CD4-positive, alpha-beta T cell treated with Interleukin-21 for 1 hour (primary cell): ENCODE results near the gene STAG2.
"Not testable (repeated sequence)": the region's sequence is repeated elsewhere in the genome, so short reads cannot be mapped to it uniquely, and the experiment has no call there.

Experiments
- DNase-seq: peaks from one replicate; pipeline ENCODE4 v3.0.0-alpha.2; 2020

The STAG2 gene

DNA sequence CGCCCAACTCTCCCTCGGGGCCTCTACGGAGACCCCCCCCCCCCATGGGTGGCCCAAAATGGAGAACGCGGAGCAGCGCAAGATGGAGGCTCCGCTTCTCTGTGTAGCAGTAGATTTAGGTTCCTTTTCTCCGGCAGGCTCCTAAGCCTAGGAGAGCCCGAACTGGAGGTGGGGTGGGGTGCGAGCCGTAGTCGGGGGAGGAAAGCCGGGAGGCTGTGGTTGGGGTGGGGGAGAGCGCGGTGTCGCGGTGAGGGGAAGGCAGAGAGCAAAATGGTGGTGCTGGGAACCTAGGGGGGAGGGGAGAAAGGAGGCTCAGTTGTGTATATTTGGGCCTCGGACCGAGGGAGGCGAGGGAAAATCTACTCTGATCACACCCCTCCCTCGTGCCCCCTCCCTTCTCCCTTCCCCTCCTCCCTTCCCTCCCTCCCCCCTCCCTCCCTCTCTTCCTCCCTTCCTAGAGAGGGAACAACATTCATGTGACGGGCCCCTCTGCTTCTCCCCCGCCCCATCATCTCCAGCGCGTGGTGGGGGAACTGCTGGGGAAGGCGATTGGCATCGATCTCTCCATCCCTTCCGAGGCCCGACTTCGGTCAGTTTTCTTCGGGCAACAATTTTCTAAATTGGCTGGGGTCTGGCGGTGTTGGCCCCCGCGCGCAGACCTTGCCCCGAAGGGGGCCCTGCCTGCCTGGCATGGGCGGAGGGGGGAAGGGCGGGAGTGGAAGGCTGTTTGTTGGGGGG, at the start of gene STAG2:
TSS of gene STAG2 (plus strand) at position 439 of the 738 bp plus-strand sequence. CDS start 60,922 bp downstream, outside the sequence.
- DNase-seq: peak; percentile 69

- no peak for DNase-seq
Measured at GRCh38 chrX:123917069-123917468, 44.4 kb upstream of the STAG2 start.

DNA sequence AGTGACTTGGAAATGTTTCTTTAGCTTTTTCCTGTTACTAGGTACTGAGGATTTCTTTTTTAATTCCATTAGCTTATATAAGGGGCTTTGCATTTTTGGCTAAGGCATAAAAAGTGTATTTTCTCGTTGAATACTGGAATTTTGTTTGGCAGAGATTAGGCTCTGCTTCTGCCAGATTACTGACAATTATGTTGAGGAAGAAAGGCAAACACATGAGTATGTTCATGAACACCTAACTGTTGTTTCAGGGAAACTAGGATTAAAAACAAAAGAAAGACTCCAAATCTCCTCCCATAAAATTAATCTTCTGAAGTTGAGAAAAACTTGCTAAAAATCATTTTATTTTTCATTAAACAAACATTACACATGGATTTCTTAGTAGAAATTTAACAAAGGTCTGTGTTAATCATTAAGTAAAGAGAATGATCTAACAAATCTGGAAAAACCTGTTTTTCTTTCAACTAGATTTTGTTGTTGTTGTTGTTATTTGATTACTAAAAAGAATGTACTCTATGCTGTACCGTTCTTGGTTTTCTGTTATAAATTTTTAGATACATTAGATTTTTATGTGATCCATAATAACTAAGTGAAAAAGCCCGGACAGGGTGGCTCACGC, 43.3 kb upstream of the STAG2 start:
- DNase-seq: no peak

DNA sequence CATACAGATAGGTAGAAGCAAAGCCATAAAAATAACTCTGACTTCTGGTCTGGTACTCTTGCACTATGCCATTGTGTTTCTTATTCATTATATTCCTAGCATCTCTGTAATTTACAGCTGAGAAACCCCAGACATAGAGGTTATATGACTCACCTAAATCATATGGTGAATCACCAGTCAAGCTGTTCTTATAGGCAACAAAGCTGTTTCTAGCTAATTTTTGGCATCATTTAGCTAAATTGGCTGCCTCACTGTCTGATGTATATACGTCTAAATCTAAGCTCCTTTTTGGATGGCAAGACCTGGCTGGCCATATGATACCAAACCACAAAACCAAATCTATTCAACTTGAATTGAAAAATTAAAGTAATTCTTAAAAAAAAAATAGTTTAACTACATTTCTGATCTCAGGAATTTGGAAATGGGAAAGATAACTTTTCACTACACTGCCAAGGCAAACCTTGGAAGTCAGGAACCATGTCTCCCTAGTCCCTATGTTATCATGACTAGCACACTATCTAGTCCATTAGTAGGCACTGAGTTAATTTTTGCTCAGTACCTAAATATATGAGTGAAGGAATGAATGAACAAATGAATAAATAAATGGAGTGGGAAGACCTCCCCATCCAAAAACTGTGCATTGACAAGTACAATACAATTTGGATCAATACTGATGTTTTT, 41.3 kb upstream of the STAG2 start:
- no peak for DNase-seq

DNA sequence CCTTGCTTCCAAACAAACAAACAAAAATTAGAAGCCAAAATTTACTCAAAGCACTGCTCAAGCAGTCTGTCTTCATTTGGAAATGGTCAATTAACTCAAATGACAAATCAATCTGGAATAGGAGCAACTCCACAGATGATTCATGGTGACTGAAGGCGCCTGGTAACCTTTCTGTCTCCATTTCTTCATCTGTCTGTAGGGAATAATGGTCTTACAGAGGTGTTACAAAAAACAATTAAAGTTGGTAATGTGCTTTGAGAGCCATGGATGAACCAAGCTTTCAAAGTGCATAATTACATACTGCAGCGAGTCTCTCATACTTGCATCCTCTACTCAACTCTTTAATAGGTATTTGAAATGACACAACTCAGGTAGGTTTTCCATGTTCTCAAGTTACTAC, 38.3 kb upstream of the STAG2 start:
- no peak for DNase-seq

DNA sequence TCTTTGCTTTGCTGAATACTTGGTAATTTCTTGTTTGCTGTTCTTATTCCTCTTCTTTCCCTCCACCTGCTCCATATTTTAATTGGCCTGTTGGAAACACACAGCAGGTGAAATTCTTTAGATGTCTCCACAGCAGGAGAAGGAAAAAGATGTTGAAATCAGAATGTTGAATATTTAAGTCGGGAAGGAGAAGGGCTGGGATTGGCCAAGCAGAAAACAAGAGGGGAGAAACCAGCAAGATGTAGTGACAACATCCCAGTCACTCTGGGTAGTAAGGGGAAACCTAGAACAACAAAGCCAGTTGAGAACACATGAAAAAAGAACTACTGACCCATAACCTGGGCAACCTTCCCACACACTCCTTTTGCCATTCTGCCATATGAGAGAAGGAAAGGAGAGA, 37.3 kb upstream of the STAG2 start:
- DNase-seq: no peak

- DNase-seq: no peak
Measured at GRCh38 chrX:123927845-123928244, 33.7 kb upstream of the STAG2 start.

- not testable (repeated sequence) for DNase-seq
Measured at GRCh38 chrX:123932055-123932454, 29.5 kb upstream of the STAG2 start.

DNA sequence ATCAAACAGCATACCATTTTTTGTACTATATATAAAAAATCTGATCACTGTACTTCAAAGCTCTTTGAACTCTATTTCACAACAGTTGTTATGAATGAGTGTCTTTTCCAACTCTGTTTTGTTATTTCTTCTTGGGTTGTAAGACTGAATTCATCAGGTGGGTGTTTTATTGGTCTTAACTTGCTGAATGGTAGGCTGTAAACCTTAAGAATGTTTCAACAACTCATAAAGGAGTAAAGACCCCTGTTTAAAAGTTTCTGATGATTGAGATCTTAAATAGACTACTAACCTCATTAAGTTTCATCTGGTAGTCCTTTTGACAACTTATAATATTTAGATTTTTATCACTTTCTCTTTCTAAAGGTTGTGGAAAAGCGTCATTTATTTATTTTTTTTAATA, 18.4 kb upstream of the STAG2 start:
- no peak for DNase-seq

GRCh38 chrX:123943488-123943887, 18.0 kb upstream of the STAG2 start:
- no peak for DNase-seq

GRCh38 chrX:123949846-123950245, 11.7 kb upstream of the STAG2 start:
- no peak for DNase-seq

DNA sequence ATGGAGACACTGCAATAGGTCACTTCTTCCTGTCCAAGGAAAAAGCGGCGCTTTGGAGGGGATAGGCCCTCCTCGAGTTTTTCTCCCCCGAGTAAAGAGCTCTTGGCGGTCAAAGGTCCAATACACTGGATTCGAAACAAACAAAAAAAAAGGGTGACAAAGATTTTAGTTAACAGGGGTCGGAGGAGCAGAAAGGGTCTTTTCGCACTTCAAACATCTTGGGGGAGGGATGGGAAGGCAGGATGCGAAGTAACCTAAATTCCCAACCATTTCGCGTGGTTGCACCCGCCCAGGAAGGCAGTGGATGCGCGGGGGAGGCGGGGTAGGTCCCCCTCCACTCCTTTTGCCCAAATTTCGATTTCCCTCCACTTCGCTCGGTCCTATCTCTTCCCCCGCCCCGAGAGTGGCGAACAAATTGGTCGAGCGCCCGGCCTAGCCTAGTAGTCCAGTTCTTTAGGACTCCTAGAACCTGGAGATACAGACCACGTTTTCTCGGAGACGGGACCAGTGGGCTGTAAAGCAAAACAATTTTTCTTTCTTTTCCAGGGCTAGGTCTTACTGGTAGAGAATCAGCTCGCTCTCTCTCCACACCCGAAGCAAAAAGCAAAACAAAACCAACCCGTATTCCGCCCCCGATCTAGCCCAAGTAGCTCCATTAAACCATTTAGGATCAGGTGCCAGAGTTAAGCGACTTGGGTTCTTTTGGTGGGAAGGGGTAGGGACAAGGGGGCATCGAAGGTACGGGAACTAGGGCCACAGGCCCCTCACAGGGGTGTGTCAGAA, 2.0 kb upstream of the STAG2 start:
- DNase-seq: peak; percentile 20

- no peak for DNase-seq
Measured at GRCh38 chrX:123960956-123961267, 594 bp upstream of the STAG2 start.

- DNase-seq: peak; percentile 29
Measured at GRCh38 chrX:123962006-123962467, 531 bp downstream of the STAG2 start.

GRCh38 chrX:123962794-123963373, 1.4 kb downstream of the STAG2 start:
- peak; percentile 89 for DNase-seq

- no peak for DNase-seq
Measured at GRCh38 chrX:123964156-123964834, 2.8 kb downstream of the STAG2 start.

DNA sequence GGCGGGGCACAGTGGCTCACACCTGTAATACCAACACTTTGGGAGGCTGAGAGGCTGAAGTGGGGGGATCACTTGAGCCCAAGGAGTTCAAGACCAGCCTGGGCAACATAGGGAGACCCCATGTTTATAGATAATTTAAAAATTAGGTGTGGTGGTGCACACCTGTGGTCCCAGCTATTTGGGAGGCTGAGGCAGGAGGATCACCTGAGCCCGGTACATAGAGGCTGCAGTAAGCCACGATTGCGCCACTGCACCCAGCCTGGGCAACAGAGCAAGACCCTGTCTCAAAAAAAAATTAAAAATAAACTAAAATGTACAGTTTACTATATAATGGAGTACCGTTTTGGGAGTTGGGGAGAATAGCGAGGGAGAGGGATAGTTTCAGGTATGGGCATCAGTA, 4.2 kb downstream of the STAG2 start:
- no peak for DNase-seq

GRCh38 chrX:123967497-123967896, 6.0 kb downstream of the STAG2 start:
- no peak for DNase-seq

GRCh38 chrX:123968383-123969050, 7.0 kb downstream of the STAG2 start:
- no peak for DNase-seq

DNA sequence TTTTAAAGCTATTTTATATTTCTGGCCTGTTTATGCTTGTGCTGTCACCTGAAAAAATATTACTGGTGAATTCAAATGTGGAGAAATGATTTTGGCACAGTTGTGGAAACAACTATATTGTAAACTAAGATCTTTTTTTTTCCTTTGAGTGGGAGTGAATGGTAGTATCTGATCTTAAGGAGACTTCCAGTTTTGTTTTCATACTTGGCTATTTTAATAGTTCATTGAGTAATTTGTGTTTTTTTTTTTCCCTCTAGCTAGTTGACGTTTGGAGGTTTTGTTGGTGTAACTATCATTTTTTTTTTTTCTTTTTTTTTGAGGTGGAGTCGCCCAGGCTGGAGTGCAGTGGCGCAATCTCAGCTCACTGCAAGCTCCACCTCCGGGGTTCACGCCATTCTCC, 10.5 kb downstream of the STAG2 start:
- no peak for DNase-seq

- no peak for DNase-seq
Measured at GRCh38 chrX:123973921-123974320, 12.4 kb downstream of the STAG2 start.

DNA sequence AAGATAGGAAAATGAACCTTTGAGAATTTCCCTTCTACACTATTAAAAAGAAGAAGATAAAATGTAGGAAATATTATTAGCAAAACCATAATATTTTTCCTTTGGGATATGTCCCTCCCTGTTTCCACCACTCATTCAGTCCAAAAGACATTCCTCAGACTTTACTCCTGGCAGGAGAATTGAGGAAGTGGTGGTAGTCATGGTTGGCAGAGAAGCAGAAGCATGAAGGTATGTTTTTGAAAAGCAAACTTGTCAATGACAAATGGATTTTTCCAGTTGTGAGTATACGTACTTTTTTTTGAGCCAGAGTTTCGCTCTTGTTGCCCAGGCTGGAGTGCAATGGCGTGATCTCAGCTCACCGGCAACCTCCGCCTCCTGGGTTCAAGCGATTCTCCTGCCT, 13.7 kb downstream of the STAG2 start:
- no peak for DNase-seq
